Karpas-422 (cell line): ENCODE results near the gene EBF3. TPM values are rescaled to one million over a fixed set of nuclear protein-coding genes. Genes with fewer than 3 reads are reported as not detected.

ENCODE experiments used
- DNase-seq: peaks from one replicate; pipeline ENCODE4 v3.0.0-alpha.2; 2015
- H2AFZ ChIP-seq: fragments of 200-600 bp; sonication (generic); 2 replicates; pipeline ENCODE4 v1.6.1; 2014; ENCODE audit warnings: antibody characterized with exemption, low read length, mixed read lengths
- H3K27ac ChIP-seq: fragments of 200-600 bp; sonication (generic); 2 replicates; pipeline ENCODE4 v1.5.1; 2014; ENCODE audit warnings: mild to moderate bottlenecking, low read length, moderate library complexity
- H3K27me3 ChIP-seq: fragments of 200-600 bp; sonication (generic); 2 replicates; pipeline ENCODE4 v1.6.1; 2014; ENCODE audit warnings: low read length, mixed read lengths
- H3K36me3 ChIP-seq: fragments of 200-600 bp; sonication (generic); 2 replicates; pipeline ENCODE4 v1.6.1; 2014; ENCODE audit warnings: low read length, mixed read lengths; ENCODE audit not compliant: insufficient read depth
- H3K4me1 ChIP-seq: fragments of 200-600 bp; sonication (generic); 2 replicates; pipeline ENCODE4 v1.6.1; 2014; ENCODE audit warnings: mild to moderate bottlenecking, low read length, mixed read lengths
- H3K4me2 ChIP-seq: fragments of 200-600 bp; sonication (generic); 2 replicates; pipeline ENCODE4 v1.6.1; 2014; ENCODE audit warnings: low read length, low read depth, mild to moderate bottlenecking; ENCODE audit not compliant: poor library complexity, severe bottlenecking
- H3K4me3 ChIP-seq: fragments of 200-600 bp; sonication (generic); 2 replicates; pipeline ENCODE4 v1.5.1; 2014; ENCODE audit warnings: mild to moderate bottlenecking, antibody characterized with exemption, low read length, mixed read lengths
- H3K79me2 ChIP-seq: fragments of 200-600 bp; sonication (generic); 2 replicates; pipeline ENCODE4 v1.6.1; 2014; ENCODE audit warnings: mild to moderate bottlenecking, low read length, mixed read lengths
- H3K9ac ChIP-seq: fragments of 200-600 bp; sonication (generic); 2 replicates; pipeline ENCODE4 v1.6.0; 2014; ENCODE audit warnings: low read length
- H3K9me2 ChIP-seq: fragments of 200-600 bp; sonication (generic), shearing (Covaris generic); replicated peaks from 2 replicates; pipeline ENCODE4 v1.6.0; 2014; ENCODE audit warnings: mild to moderate bottlenecking, low read length, moderate library complexity; ENCODE audit not compliant: insufficient read depth
- H3K9me3 ChIP-seq: fragments of 300-700, 200-600 bp; sonication (generic); 2 replicates; pipeline ENCODE4 v1.6.1; 2014; ENCODE audit warnings: low read length, mixed read lengths
- H4K20me1 ChIP-seq: fragments of 200-600 bp; sonication (generic); 2 replicates; pipeline ENCODE4 v1.6.1; 2014; ENCODE audit warnings: mild to moderate bottlenecking, antibody characterized with exemption, low read length, low read depth; ENCODE audit not compliant: insufficient read depth
- total RNA-seq: library from RNA; depleted of rRNA; stranded (reverse); fragments of >200 nt; shearing (Covaris generic); gene quantifications from 2 replicates; pipeline ENCODE4 v1.2.3, GENCODE V29; 2014; ENCODE audit warnings: low replicate concordance

The EBF3 gene
- total RNA-seq, 1 experiment from 2014 or later, result not detected

DNA sequence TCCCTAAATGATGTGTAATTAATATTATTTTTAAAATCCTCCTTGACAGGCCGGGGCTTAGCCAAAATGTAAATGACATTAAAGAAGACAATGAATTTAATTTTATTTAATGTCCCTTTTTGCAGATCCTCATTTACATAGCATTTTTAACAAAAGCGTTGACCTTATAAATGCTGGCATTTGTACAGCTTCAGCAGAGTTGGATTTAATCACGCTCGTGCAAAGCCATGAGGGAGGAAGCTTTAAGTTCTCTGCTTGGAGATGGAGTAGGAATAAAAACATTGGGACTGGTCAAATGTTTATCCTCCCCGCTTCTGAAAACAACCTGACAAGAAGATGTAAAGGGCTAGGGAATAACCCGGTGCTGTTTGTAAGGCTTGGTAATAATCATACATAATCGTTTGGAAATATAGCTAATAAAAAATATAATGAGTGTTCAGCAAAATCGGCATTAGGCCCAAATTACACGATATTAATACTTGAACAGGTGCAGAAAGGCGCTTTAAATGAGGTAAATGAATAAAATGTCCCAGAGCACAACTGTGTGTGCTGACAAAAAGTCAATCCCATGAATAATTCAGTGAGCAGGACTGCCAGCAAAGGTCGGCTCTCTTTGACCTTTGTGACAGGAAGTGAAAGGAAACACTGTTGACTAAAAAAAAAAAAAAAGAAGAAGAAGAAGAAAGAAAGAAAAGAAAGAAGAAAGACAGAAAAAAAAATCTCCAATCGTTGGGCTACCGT lies 11.5 kb downstream of the EBF3 start:
- H3K4me1 ChIP-seq, result no peaks in the 10 kb centered on the region
- H3K9me3 ChIP-seq, result no peaks in the 10 kb centered on the region
- no peaks in the 10 kb centered on the region for H3K27me3 ChIP-seq
- no peak overlapping the region for H3K27ac ChIP-seq
- no peak overlapping the region for H3K4me2 ChIP-seq
- H3K9me2 ChIP-seq, result no peaks in the 10 kb centered on the region
- H3K9ac ChIP-seq, result no peak overlapping the region
- no peak for DNase-seq
- H3K79me2 ChIP-seq, result no peaks in the 10 kb centered on the region
- H4K20me1 ChIP-seq, result no peaks in the 10 kb centered on the region
- no peaks in the 10 kb centered on the region for H3K36me3 ChIP-seq
- no peak overlapping the region for H2AFZ ChIP-seq
- H3K4me3 ChIP-seq, result no peak overlapping the region

DNA sequence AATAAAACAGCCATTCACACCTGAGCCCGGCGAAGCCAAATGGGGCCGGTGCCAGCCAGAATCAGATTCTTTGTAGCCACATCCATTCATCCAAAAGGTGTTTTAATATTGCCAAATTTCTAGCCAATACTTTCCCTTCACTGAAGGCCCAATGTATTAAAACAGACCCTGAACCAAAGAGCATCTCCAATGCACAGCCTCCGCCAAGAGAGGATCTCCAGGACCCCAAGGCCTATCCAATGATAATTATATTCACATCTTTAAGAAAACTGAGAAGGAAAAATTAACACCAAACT lies 12.2 kb downstream of the EBF3 start:
- H3K9me2 ChIP-seq, result no peaks in the 10 kb centered on the region
- H3K36me3 ChIP-seq, result no peaks in the 10 kb centered on the region
- H3K27me3 ChIP-seq, result no peaks in the 10 kb centered on the region
- no peaks in the 10 kb centered on the region for H3K9me3 ChIP-seq
- H3K4me3 ChIP-seq, result no peak overlapping the region
- H3K9ac ChIP-seq, result no peak overlapping the region
- H3K4me1 ChIP-seq, result no peaks in the 10 kb centered on the region
- DNase-seq, result no peak
- no peaks in the 10 kb centered on the region for H3K79me2 ChIP-seq
- no peak overlapping the region for H3K4me2 ChIP-seq
- H2AFZ ChIP-seq, result no peak overlapping the region
- no peaks in the 10 kb centered on the region for H4K20me1 ChIP-seq
- H3K27ac ChIP-seq, result no peak overlapping the region

DNA sequence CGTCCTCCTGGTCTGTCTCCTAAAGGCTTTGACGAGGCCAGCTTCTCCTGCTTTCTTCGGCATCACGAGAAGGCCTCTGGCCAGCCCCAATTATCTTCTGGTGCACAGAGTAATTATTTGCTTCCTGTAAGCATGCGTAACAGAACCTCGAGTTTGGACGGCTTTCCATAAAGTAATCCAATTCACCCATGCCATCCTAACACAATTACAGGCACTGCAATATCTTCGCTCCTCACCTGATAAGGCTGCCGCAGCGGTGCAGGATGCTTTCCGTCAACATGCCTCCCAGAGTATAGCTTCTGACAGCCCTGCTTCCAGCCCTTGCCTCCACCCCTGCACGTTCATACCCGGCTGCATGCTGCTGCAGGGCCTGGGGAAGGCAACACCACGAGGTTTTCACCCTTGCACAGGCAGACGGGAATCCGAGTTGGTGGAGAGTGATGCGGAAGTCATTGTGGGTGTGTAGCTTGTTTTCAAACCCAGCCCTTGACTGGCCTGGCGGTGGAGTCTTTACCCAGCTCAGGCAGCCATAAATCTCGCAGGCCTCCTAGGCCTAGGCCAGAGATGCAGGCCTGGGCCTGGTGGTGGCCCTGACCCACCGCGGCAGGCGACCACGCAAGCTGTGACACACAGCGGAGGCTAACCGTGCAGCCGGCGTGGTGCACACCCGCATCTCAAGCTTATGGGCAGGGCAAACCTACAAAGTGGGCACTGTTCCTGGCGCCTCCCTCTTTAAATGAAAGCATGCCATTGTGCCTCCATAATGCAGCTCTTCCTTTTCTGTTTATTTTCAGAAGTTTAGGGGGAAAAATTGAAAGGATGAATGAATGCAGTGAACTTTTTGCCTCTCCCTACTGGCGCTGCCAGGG lies 12.7 kb downstream of the EBF3 start:
- Histone ChIP-seq H3K4me3 (no peak overlapping the region), H3K36me3 (no peaks in the 10 kb centered on the region), H3K4me1 (no peaks in the 10 kb centered on the region), H3K9me2 (no peaks in the 10 kb centered on the region), H2AFZ (no peak overlapping the region), H3K9me3 (no peaks in the 10 kb centered on the region), H3K4me2 (no peak overlapping the region), H3K79me2 (no peaks in the 10 kb centered on the region), H3K27me3 (no peaks in the 10 kb centered on the region), H3K27ac (no peak overlapping the region), H4K20me1 (no peaks in the 10 kb centered on the region), H3K9ac (no peak overlapping the region)
- DNase-seq, result no peak

DNA sequence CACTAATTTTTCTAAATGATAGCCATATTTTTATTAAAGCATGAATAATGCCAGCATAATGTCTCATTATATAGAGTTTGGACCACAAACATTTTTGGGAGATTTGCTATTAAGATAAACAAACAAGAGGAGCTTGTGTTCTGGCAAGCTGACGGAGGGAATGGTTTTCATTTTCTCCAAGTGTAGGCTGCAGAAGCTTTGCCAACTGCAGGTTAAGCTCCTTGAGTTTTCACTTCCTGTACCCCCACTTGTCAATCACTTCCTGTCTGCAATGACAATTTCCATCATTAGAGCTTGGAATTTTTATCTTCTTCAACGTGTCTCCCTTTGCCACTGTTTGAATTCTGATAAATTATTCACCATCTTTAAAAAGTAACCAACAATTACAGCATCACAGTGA lies 13.4 kb downstream of the EBF3 start:
- H3K4me1 ChIP-seq, result no peaks in the 10 kb centered on the region
- no peaks in the 10 kb centered on the region for H3K9me2 ChIP-seq
- no peak overlapping the region for H3K27ac ChIP-seq
- no peak overlapping the region for H3K4me2 ChIP-seq
- H3K79me2 ChIP-seq, result no peaks in the 10 kb centered on the region
- no peaks in the 10 kb centered on the region for H3K27me3 ChIP-seq
- DNase-seq, result no peak
- no peaks in the 10 kb centered on the region for H3K9me3 ChIP-seq
- H3K36me3 ChIP-seq, result no peaks in the 10 kb centered on the region
- H4K20me1 ChIP-seq, result no peaks in the 10 kb centered on the region
- H2AFZ ChIP-seq, result no peak overlapping the region
- no peak overlapping the region for H3K9ac ChIP-seq
- H3K4me3 ChIP-seq, result no peak overlapping the region

DNA sequence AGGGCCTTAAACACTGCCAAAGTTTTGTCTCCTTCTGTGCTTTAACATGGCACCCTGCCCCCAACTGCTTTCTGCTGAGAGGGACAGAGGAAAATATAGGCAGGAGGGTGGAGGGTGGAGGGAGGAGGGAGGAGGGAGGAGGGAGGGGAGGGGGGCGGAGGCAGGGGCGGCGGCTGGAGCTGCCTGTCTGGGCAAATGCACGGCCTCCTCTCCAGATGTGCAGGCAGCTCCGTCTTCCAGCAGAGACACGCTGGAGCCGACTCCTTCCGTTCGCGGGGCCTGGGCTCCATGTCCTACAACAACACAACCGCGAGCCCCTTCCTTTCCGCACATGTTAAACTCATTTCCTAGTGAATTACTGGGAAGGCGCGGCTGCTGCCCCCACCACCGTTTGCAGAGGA lies 14.2 kb downstream of the EBF3 start:
- H3K79me2 ChIP-seq, result no peaks in the 10 kb centered on the region
- no peaks in the 10 kb centered on the region for H3K4me1 ChIP-seq
- H4K20me1 ChIP-seq, result no peaks in the 10 kb centered on the region
- H3K9ac ChIP-seq, result no peak overlapping the region
- no peak overlapping the region for H3K27ac ChIP-seq
- H3K27me3 ChIP-seq, result no peaks in the 10 kb centered on the region
- no peaks in the 10 kb centered on the region for H3K9me3 ChIP-seq
- no peaks in the 10 kb centered on the region for H3K9me2 ChIP-seq
- no peak overlapping the region for H3K4me2 ChIP-seq
- no peak for DNase-seq
- no peaks in the 10 kb centered on the region for H3K36me3 ChIP-seq
- H2AFZ ChIP-seq, result no peak overlapping the region
- no peak overlapping the region for H3K4me3 ChIP-seq

DNA sequence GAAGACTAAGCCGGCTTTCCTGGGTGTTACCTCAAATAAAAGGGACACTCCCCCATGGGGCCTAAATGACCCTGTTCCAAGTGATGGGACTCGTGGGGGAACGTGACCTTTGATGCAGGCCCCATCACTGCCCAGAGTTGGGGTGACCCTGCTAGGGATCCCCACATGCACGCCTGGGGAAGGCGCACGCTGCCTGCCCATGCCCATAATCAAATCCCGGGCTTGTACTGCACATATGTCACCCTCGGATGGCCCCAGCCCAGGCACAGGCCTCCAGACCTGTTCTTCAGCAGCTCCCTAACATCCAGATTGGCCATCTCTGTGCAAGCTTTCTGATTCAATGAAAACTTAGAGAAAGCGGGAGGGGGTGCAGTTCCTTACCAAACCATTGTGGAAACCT lies 14.7 kb downstream of the EBF3 start:
- Histone ChIP-seq H3K27me3 (no peaks in the 10 kb centered on the region), H3K79me2 (no peaks in the 10 kb centered on the region), H3K4me3 (no peak overlapping the region), H4K20me1 (no peaks in the 10 kb centered on the region), H3K9me3 (no peaks in the 10 kb centered on the region), H3K4me1 (no peaks in the 10 kb centered on the region), H3K27ac (no peak overlapping the region), H3K9ac (no peak overlapping the region), H3K36me3 (no peaks in the 10 kb centered on the region), H2AFZ (no peak overlapping the region), H3K9me2 (no peaks in the 10 kb centered on the region), H3K4me2 (no peak overlapping the region)
- no peak for DNase-seq

DNA sequence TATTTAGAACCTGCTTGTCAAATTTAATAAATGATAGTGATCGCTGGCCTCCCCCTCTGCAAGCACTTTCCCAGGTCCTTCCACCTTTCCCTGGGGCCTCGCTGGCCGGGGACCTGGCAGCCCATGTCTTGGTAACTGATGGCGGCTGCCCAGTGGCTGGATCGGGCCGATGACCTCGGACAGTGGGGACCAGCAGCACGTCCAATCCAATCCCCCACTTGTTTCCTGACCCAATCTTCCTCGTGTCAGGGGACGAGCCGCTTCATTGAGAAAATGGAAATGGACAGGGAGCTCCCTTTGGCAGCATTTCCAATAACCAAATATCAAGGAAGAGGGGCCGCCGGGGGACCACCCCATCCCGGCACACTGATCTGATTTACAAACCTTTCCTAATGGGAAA lies 17.2 kb downstream of the EBF3 start:
- Histone ChIP-seq H3K79me2 (no peaks in the 10 kb centered on the region), H3K27me3 (no peaks in the 10 kb centered on the region), H4K20me1 (no peaks in the 10 kb centered on the region), H3K4me1 (no peaks in the 10 kb centered on the region), H3K4me3 (no peak overlapping the region), H3K27ac (no peak overlapping the region), H2AFZ (no peak overlapping the region), H3K4me2 (no peak overlapping the region), H3K9me3 (no peaks in the 10 kb centered on the region), H3K9me2 (no peaks in the 10 kb centered on the region), H3K9ac (no peak overlapping the region), H3K36me3 (no peaks in the 10 kb centered on the region)
- DNase-seq, result no peak

DNA sequence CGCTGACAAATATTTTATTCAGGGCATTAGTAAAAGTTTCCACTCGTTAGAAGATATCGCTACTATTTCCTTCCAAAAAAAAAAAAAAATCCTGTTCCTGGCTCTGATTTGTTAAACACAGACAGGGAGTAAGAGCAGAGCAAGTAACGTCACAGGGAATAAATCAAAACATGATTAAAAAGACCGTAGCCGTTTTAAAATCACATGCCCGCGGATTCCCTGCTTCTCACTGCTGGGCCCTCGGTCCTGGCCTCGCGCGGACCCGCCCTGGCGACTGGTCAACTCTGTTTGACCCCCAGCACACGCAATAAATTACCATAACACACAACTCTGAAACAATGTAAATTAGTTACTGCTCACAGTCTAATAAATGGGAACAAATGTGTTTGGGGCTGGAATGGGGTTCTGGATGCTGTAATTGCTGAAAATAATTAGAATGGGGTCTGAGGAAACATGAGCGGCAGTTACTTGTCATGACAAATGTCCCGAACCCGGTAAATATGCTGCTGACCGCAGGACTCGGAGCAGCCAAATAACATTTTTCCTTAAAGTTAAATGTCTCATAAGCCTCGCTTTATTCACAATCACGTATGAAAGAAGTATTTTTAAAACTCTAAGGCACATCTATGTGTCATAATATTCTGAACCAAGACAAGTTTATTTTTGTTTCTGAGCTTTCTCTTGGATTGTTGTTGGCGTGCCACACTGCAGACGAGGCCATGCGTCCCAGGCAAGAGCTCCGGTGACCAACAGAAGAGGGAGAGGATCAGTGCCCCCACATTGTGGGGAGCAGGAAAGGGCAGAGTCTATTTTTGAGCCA lies 17.9 kb downstream of the EBF3 start:
- no peak overlapping the region for H2AFZ ChIP-seq
- no peaks in the 10 kb centered on the region for H3K79me2 ChIP-seq
- H3K4me3 ChIP-seq, result no peak overlapping the region
- no peaks in the 10 kb centered on the region for H3K9me3 ChIP-seq
- H3K9me2 ChIP-seq, result no peaks in the 10 kb centered on the region
- H3K36me3 ChIP-seq, result no peaks in the 10 kb centered on the region
- no peaks in the 10 kb centered on the region for H3K27me3 ChIP-seq
- no peaks in the 10 kb centered on the region for H4K20me1 ChIP-seq
- DNase-seq, result no peak
- H3K9ac ChIP-seq, result no peak overlapping the region
- H3K27ac ChIP-seq, result no peak overlapping the region
- H3K4me1 ChIP-seq, result no peaks in the 10 kb centered on the region
- no peak overlapping the region for H3K4me2 ChIP-seq
